Measurements from ENCODE around the gene NTN4. TPM values are rescaled to one million over a fixed set of nuclear protein-coding genes. Genes with fewer than 3 reads are reported as not detected.
"Not testable (repeated sequence)": the region's sequence is repeated elsewhere in the genome, so short reads cannot be mapped to it uniquely, and the experiment has no call there.

The NTN4 gene
- total and polyA plus RNA-seq, 7 donors = 3.7 to 17.4 (median 7.2) TPM

- no peak for DNase-seq
- 93 to 94% methylated on average over 1 of the region's 1 CpG for WGBS, 2 donors
- peaks cover 0 to 22% (median 7%) of the 10 kb centered on the region in 4 donors for H3K4me1 ChIP-seq
- H3K4me3 ChIP-seq = no peak overlapping the region
- H3K27ac ChIP-seq = no peak overlapping the region
- H3K36me3 ChIP-seq = no peaks in the 10 kb centered on the region
- no peak for TF ChIP-seq EP300 (IDR thresholded peaks at IDR 0.05)
- no peak for TF ChIP-seq CTCF (IDR thresholded peaks at IDR 0.05)
- TF ChIP-seq POLR2A (IDR thresholded peaks at IDR 0.05) = no peak
- no peak for TF ChIP-seq POLR2AphosphoS5 (IDR thresholded peaks at IDR 0.05)
- intact Hi-C loops (cut with DNase I) = no loop called here
- no peaks in the 10 kb centered on the region for H3K27me3 ChIP-seq
- no peaks in the 10 kb centered on the region for H3K9me3 ChIP-seq
These were observed 111.9 kb downstream of the NTN4 start for GRCh38 chr12:95678684-95679083.

DNA sequence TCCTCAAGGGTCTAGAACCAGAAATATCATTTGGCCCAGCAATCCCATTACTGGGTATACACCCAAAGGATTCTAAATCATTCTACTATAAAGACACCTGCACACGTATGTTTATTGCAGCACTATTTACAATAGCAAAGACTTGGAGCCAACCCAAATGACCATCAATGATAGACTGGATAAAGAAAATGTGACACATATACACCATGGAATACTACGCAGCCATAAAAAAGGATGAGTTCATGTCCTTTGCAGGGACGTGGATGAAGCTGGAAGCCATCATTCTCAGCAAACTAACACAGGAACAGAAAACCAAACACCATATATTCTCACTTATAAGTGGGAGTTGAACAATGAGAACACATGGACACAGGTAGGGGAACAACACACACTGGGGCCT is 112.8 kb downstream of the NTN4 start:
- DNase-seq; H3K9me3 ChIP-seq; H3K36me3 ChIP-seq; H3K27me3 ChIP-seq; H3K27ac ChIP-seq; intact Hi-C loops (cut with DNase I); H3K4me3 ChIP-seq: not testable (repeated sequence)
- 52 to 75% methylated on average over 3 of the region's 3 CpGs for WGBS, 2 donors
- peaks cover 0 to 23% (median 7%) of the 10 kb centered on the region in 4 donors for H3K4me1 ChIP-seq

DNA sequence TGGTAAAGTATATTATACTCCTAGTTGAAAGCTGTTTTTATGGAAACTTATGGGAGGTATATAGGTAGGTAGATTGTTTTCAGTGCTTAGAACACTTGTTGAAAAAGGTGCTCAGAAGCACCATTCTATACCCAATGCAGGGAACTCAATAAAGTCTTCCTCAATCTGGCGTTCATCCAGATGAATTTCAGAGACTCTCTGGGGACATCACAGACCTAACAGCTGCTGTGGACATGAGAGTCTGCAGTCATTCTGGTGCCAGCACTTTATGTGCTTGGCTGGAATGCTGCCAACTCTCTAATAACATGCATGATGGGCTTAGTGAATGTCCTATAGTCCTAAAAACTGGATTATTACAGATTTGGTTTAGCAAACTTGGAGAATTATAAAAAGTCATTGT is 115.9 kb downstream of the NTN4 start:
- TF ChIP-seq CTCF (IDR thresholded peaks at IDR 0.05) (no peak), POLR2A (IDR thresholded peaks at IDR 0.05) (no peak), POLR2AphosphoS5 (IDR thresholded peaks at IDR 0.05) (no peak), EP300 (IDR thresholded peaks at IDR 0.05) (no peak)
- DNase-seq = no peak
- Histone ChIP-seq H3K9me3 (no peaks in the 10 kb centered on the region), H3K4me3 (no peak overlapping the region), H3K27ac (no peak overlapping the region), H3K4me1 (peaks cover 0 to 23% (median 7%) of the 10 kb centered on the region in 4 donors), H3K36me3 (no peaks in the 10 kb centered on the region), H3K27me3 (no peaks in the 10 kb centered on the region)
- WGBS, 2 donors = 5 to 39% methylated on average over 1 of the region's 1 CpG
- intact Hi-C loops (cut with DNase I) = no loop called here

GRCh38 chr12:95674163-95674562 is 116.4 kb downstream of the NTN4 start:
- Histone ChIP-seq H3K4me1 (peaks cover 0 to 23% (median 7%) of the 10 kb centered on the region in 4 donors), H3K4me3 (no peak overlapping the region), H3K27me3 (no peaks in the 10 kb centered on the region), H3K36me3 (no peaks in the 10 kb centered on the region), H3K9me3 (no peaks in the 10 kb centered on the region), H3K27ac (no peak overlapping the region)
- intact Hi-C loops (cut with DNase I) = no loop called here
- TF ChIP-seq POLR2A (IDR thresholded peaks at IDR 0.05) (no peak), EP300 (IDR thresholded peaks at IDR 0.05) (no peak), CTCF (IDR thresholded peaks at IDR 0.05) (no peak), POLR2AphosphoS5 (IDR thresholded peaks at IDR 0.05) (no peak)
- DNase-seq = no peak

DNA sequence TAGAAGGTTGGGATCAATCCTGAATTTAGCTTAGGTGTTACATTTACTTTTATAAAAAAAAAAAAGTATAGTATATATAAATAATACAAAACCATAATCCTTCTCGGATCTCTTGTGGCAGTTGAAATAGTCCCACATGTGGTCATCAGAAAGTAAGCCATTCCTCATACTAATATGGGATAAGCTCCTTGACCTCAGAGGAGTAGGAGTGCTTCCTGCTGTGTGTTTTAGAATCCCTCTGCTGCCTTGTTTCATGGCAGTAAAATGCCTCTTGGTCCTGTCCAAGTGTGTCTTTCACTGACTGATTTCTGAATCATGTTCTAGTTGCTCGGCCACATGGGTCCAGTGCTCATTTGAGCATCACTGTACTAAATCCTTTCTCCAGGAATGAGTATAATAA is 117.0 kb downstream of the NTN4 start:
- TF ChIP-seq POLR2A (IDR thresholded peaks at IDR 0.05) = no peak
- TF ChIP-seq EP300 (IDR thresholded peaks at IDR 0.05) = no peak
- no peak for TF ChIP-seq POLR2AphosphoS5 (IDR thresholded peaks at IDR 0.05)
- no peak for TF ChIP-seq CTCF (IDR thresholded peaks at IDR 0.05)
- no peaks in the 10 kb centered on the region for H3K9me3 ChIP-seq
- 78 to 80% methylated on average over 2 of the region's 2 CpGs for WGBS, 2 donors
- H3K4me1 ChIP-seq = peaks cover 0 to 23% (median 7%) of the 10 kb centered on the region in 4 donors
- H3K36me3 ChIP-seq = no peaks in the 10 kb centered on the region
- H3K4me3 ChIP-seq = no peak overlapping the region
- no peak overlapping the region for H3K27ac ChIP-seq
- no peaks in the 10 kb centered on the region for H3K27me3 ChIP-seq
- DNase-seq = no peak
- intact Hi-C loops (cut with DNase I) = no loop called here
